HCT116 (cell line): ENCODE measurements around the gene CYP27A1. TPM values are rescaled to one million over a fixed set of nuclear protein-coding genes. Genes with fewer than 3 reads are reported as not detected.

ENCODE experiments used
- ATAC-seq: fragments of 200-7000 bp; cut with Tn5 transposase; 2 replicates; pipeline ENCODE4 v1.9.1; 2020; ENCODE audit warnings: mild to moderate bottlenecking, moderate library complexity
- BruUV-seq: library from RNA; stranded (reverse); fragments of 400-500 nt; replicated peaks from 2 replicates; lab custom pipeline; 2021; lab: Mats Ljungman, UMichigan
- CTCF ChIA-PET: fragments of 300-600 bp; sonication (Branson Sonifier 250); formaldehyde crosslinking; loops from one replicate; lab custom pipeline; 2021; ENCODE audit warnings: antibody characterized with exemption; lab: Charles Lee
- POLR2A ChIA-PET: fragments of 300-600, 350-600 bp; sonication (Branson Sonifier 250); formaldehyde crosslinking; loops from one replicate; lab custom pipeline; 2021; ENCODE audit warnings: antibody characterized with exemption; lab: Charles Lee
- RAD21 ChIA-PET, 2 experiments: fragments of 300-600 bp; sonication (Branson Sonifier 250); formaldehyde crosslinking; loops; one replicate each; lab custom pipeline; 2023; ENCODE audit warnings: low total read pairs in 2 of 2; ENCODE audit not compliant: uncharacterized antibody in 2 of 2, unreplicated experiment in 2 of 2, low non-redundant PET in 1 of 2; lab: Charles Lee
- DNase-seq: peaks from one replicate; pipeline ENCODE4 v3.0.0-alpha.2; 2010; ENCODE audit warnings: low read depth, low spot score
- H2AFZ ChIP-seq: fragments of 200-600 bp; shearing (Covaris generic), sonication (generic); 2 replicates; pipeline ENCODE4 v1.6.1; 2017; ENCODE audit warnings: low read depth, mixed run types, mixed read lengths, antibody characterized with exemption, low read length; ENCODE audit not compliant: poor library complexity, severe bottlenecking
- H3K27ac ChIP-seq: 2 replicates; pipeline ENCODE4 v1.5.1; 2012; ENCODE audit warnings: low read depth, low read length
- H3K27me3 ChIP-seq: fragments of 200-600 bp; sonication (generic); 2 replicates; pipeline ENCODE4 v1.6.1; 2016; ENCODE audit warnings: mixed run types, low read length, mixed read lengths; ENCODE audit not compliant: insufficient read depth
- H3K36me3 ChIP-seq, 2 experiments: fragments of 200-500 bp in 1 of 2; fragments of 200-600 bp in 1 of 2; sonication (Bioruptor generic) in 1 of 2; sonication (generic) in 1 of 2; 2 replicates each; pipeline versions ENCODE4 v1.5.1 to v1.6.1; 2014 to 2016; ENCODE audit warnings: low read length in 2 of 2, inconsistent platforms in 1 of 2, mixed read lengths in 1 of 2, mixed run types in 1 of 2; ENCODE audit not compliant: insufficient read depth in 2 of 2, control insufficient read depth in 1 of 2
- H3K4me1 ChIP-seq, 2 experiments: fragments of 200-600 bp in 1 of 2; sonication (generic) in 1 of 2; 2 replicates each; pipeline versions ENCODE4 v1.5.1 to v1.6.1; 2012 to 2017; ENCODE audit warnings: low read length in 2 of 2, inconsistent platforms in 1 of 2, mild to moderate bottlenecking in 1 of 2, mixed read lengths in 1 of 2, mixed run types in 1 of 2, moderate library complexity in 1 of 2; ENCODE audit not compliant: insufficient read depth in 2 of 2, control insufficient read depth in 1 of 2
- H3K4me2 ChIP-seq: fragments of 200-600 bp; sonication (generic); 2 replicates; pipeline ENCODE4 v1.6.1; 2017; ENCODE audit warnings: mixed run types, low read length, mixed read lengths
- H3K4me3 ChIP-seq, 2 experiments: fragments of 200-600 bp in 1 of 2; sonication (generic) in 1 of 2; replicated peaks in 1 of 2; 2 replicates each; pipeline ENCODE4 v1.5.1; 2011 to 2016; ENCODE audit warnings: low read length in 2 of 2, control low read depth in 1 of 2, low read depth in 1 of 2, mild to moderate bottlenecking in 1 of 2, mixed read lengths in 1 of 2, mixed run types in 1 of 2
- H3K79me2 ChIP-seq: fragments of 200-600 bp; sonication (generic); 2 replicates; pipeline ENCODE4 v1.6.1; 2017; ENCODE audit warnings: mild to moderate bottlenecking, mixed run types, low read length, moderate library complexity, mixed read lengths; ENCODE audit not compliant: insufficient read depth
- H3K9ac ChIP-seq: fragments of 200-600 bp; sonication (generic); 2 replicates; pipeline ENCODE4 v1.6.1; 2016; ENCODE audit warnings: low read length, mixed read lengths
- H3K9me2 ChIP-seq: fragments of 200-600 bp; sonication (generic), shearing (Covaris generic); 2 replicates; pipeline ENCODE4 v1.6.1; 2017; ENCODE audit warnings: mixed run types, mild to moderate bottlenecking, moderate library complexity; ENCODE audit not compliant: insufficient read depth
- H3K9me3 ChIP-seq, 2 experiments: fragments of 200-500 bp in 1 of 2; fragments of 200-600 bp in 1 of 2; sonication (Bioruptor generic) in 1 of 2; sonication (generic) in 1 of 2; 2 replicates each; pipeline ENCODE4 v1.6.1; 2014 to 2017; ENCODE audit warnings: low read length in 2 of 2, mixed read lengths in 2 of 2, inconsistent platforms in 1 of 2, low read depth in 1 of 2, mild to moderate bottlenecking in 1 of 2, mixed run types in 1 of 2, moderate library complexity in 1 of 2; ENCODE audit not compliant: control insufficient read depth in 1 of 2, insufficient read depth in 1 of 2
- H4K20me1 ChIP-seq: fragments of 200-600 bp; sonication (generic), shearing (Covaris generic); 2 replicates; pipeline ENCODE4 v1.6.1; 2017; ENCODE audit warnings: mixed run types, mild to moderate bottlenecking, moderate library complexity; ENCODE audit not compliant: insufficient read depth
- CBX3 ChIP-seq: IDR thresholded peaks from 2 replicates; pipeline ENCODE4 v1.6.1; 2012; ENCODE audit warnings: low read depth
- CEBPB ChIP-seq: IDR thresholded peaks from 2 replicates; pipeline ENCODE4 v1.6.1; 2012; ENCODE audit warnings: low read depth
- CTCF ChIP-seq, 3 experiments: fragments of 200-600 bp in 1 of 3; sonication (generic) in 1 of 3; IDR thresholded peaks in 2 of 3; conservative IDR thresholded peaks in 1 of 3; 2 replicates each; pipeline ENCODE4 v1.5.1; 2012 to 2017; ENCODE audit warnings: low read depth in 2 of 3, low read length in 2 of 3, antibody characterized with exemption in 1 of 3, borderline replicate concordance in 1 of 3, control low read depth in 1 of 3, mild to moderate bottlenecking in 1 of 3, mixed read lengths in 1 of 3, mixed run types in 1 of 3, moderate library complexity in 1 of 3; ENCODE audit not compliant: insufficient read depth in 1 of 3
- ELF1 ChIP-seq: IDR thresholded peaks from 2 replicates; pipeline ENCODE4 v1.6.1; 2012; ENCODE audit warnings: low read depth, borderline replicate concordance
- EZH2phosphoT487 ChIP-seq: fragments of 200-600 bp; IDR thresholded peaks from 2 replicates; pipeline ENCODE4 v1.6.1; 2018; ENCODE audit warnings: antibody characterized with exemption, borderline replicate concordance
- POLR2A ChIP-seq: IDR thresholded peaks from 2 replicates; pipeline ENCODE4 v1.7.0; 2011; ENCODE audit warnings: borderline replicate concordance; ENCODE audit not compliant: insufficient read depth, insufficient read length; ENCODE audit errors: extremely low read depth
- POLR2AphosphoS5 ChIP-seq: IDR thresholded peaks from 2 replicates; pipeline ENCODE4 v1.6.1; 2011; ENCODE audit warnings: mild to moderate bottlenecking, low read depth, low read length, moderate library complexity
- RAD21 ChIP-seq: IDR thresholded peaks from 2 replicates; pipeline ENCODE4 v1.6.1; 2012; ENCODE audit warnings: low read depth, mild to moderate bottlenecking
- REST ChIP-seq: IDR thresholded peaks from 2 replicates; pipeline ENCODE4 v1.6.1; 2012; ENCODE audit warnings: low read depth
- SIN3A ChIP-seq: IDR thresholded peaks from 2 replicates; pipeline ENCODE4 v1.6.1; 2012; ENCODE audit warnings: low read depth
- TCF7L2 ChIP-seq: IDR thresholded peaks from 2 replicates; pipeline ENCODE4 v1.7.0; 2011; ENCODE audit warnings: borderline replicate concordance, inconsistent platforms; ENCODE audit not compliant: insufficient read depth, insufficient read length; ENCODE audit errors: extremely low read depth
- intact Hi-C: fragments of 100-400 bp; cut with micrococcal nuclease; formaldehyde crosslinking; loops from 2 replicates; pipeline ENCODE4 v1.10.0; 2022
- total RNA-seq: library from RNA; stranded (reverse); gene quantifications from one replicate; pipeline ENCODE4 v1.2.1, GENCODE V29; 2021; ENCODE audit not compliant: unreplicated experiment

The CYP27A1 gene
- total RNA-seq, 1 experiment from 2014 or later: 1.6 TPM

GRCh38 chr2:218860950-218861381 is 79.0 kb downstream of the CYP27A1 start:
- Histone ChIP-seq H3K9ac (peak overlapping the region; percentile 18; the same call in 1 of the 2 replicates), H3K4me3 (peak overlapping the region; percentile 44 to 61), H3K79me2 (no peaks in the 10 kb centered on the region), H3K4me2 (peak overlapping the region; percentile 93), H3K9me3 (no peaks in the 10 kb centered on the region), H3K27ac (no peak overlapping the region), H3K27me3 (peaks cover 13% of the 10 kb centered on the region; the same call in 1 of the 2 replicates), H3K4me1 (peaks cover 12 to 29% of the 10 kb centered on the region in 2 experiments), H4K20me1 (no peaks in the 10 kb centered on the region), H3K36me3 (no peaks in the 10 kb centered on the region), H3K9me2 (no peaks in the 10 kb centered on the region), H2AFZ (peak overlapping the region; percentile 56)
- intact Hi-C loops: no loop called here
- ChIA-PET CTCF (interaction anchor here (0.6 to 1.8 kb wide), 9 partner anchors 9 to 169 kb away, joined by 3 to 9 read pairs (median 5); partner anchors contain the start of gene TTLL4), POLR2A (interaction anchor here (1.0 kb wide), 1 partner anchor 130 kb away, joined by 3 read pairs; no protein-coding TSS in a partner anchor), RAD21 (interaction anchor here in 1 of 2 experiments (0.6 to 1.0 kb wide), 2 partner anchors 9 to 15 kb away, joined by 3 to 4 read pairs; no protein-coding TSS in a partner anchor)
- TF ChIP-seq SIN3A: no peak
- TF ChIP-seq POLR2AphosphoS5: peak; percentile 52
- peak; percentile 88 for ATAC-seq
- BruUV-seq: no TSS peak
- peak; percentile 81 for DNase-seq

GRCh38 chr2:218861645-218862318 is 79.8 kb downstream of the CYP27A1 start:
- H3K4me1 ChIP-seq: peaks cover 12 to 29% of the 10 kb centered on the region in 2 experiments
- no peak overlapping the region for H3K4me3 ChIP-seq
- RAD21 ChIA-PET: interaction anchor here in 1 of 2 experiments (1.0 kb wide), 1 partner anchor 15 kb away, joined by 3 read pairs; no protein-coding TSS in a partner anchor
- ATAC-seq (no peak), DNase-seq (no peak)
- no peak overlapping the region for H2AFZ ChIP-seq
- H4K20me1 ChIP-seq: no peaks in the 10 kb centered on the region
- POLR2A ChIA-PET: no interaction called here
- intact Hi-C loops: no loop called here
- peaks cover 13% of the 10 kb centered on the region; the same call in 1 of the 2 replicates for H3K27me3 ChIP-seq
- no peak for TF ChIP-seq REST
- TF ChIP-seq SIN3A: no peak
- no peak for TF ChIP-seq CEBPB
- TF ChIP-seq RAD21: no peak
- TF ChIP-seq CBX3: no peak
- TF ChIP-seq TCF7L2: no peak
- TF ChIP-seq ELF1: no peak
- no peak for TF ChIP-seq CTCF (IDR thresholded peaks at IDR 0.05 in 2 of 3, conservative IDR thresholded peaks at IDR 0.05 in 1 of 3; ENCODE audit: borderline replicate concordance in 1 of 3, insufficient read depth in 1 of 3, low read depth in 2 of 3, low read length in 2 of 3)
- no peak for TF ChIP-seq POLR2AphosphoS5
- TF ChIP-seq POLR2A: no peak
- no peak for TF ChIP-seq EZH2phosphoT487
- H3K9me2 ChIP-seq: no peaks in the 10 kb centered on the region
- H3K27ac ChIP-seq: no peak overlapping the region
- no peak overlapping the region for H3K9ac ChIP-seq
- BruUV-seq: no TSS peak
- no peaks in the 10 kb centered on the region for H3K79me2 ChIP-seq
- CTCF ChIA-PET: interaction anchor here (1.3 to 1.8 kb wide), 2 partner anchors 10 to 14 kb away, joined by 8 to 9 read pairs; no protein-coding TSS in a partner anchor
- no peaks in the 10 kb centered on the region for H3K36me3 ChIP-seq
- H3K9me3 ChIP-seq: no peaks in the 10 kb centered on the region
- H3K4me2 ChIP-seq: peak overlapping the region; percentile 93; the same call in 1 of the 2 replicates
